Measurements from ENCODE around the gene CYP46A1. TPM values are rescaled to one million over a fixed set of nuclear protein-coding genes. Genes with fewer than 3 reads are reported as not detected.

The CYP46A1 gene
- 0.09 to 0.22 TPM (median 0.15 TPM) in 5 replicates for total RNA-seq (2022; extraction: Qiagen RNA extraction)

DNA sequence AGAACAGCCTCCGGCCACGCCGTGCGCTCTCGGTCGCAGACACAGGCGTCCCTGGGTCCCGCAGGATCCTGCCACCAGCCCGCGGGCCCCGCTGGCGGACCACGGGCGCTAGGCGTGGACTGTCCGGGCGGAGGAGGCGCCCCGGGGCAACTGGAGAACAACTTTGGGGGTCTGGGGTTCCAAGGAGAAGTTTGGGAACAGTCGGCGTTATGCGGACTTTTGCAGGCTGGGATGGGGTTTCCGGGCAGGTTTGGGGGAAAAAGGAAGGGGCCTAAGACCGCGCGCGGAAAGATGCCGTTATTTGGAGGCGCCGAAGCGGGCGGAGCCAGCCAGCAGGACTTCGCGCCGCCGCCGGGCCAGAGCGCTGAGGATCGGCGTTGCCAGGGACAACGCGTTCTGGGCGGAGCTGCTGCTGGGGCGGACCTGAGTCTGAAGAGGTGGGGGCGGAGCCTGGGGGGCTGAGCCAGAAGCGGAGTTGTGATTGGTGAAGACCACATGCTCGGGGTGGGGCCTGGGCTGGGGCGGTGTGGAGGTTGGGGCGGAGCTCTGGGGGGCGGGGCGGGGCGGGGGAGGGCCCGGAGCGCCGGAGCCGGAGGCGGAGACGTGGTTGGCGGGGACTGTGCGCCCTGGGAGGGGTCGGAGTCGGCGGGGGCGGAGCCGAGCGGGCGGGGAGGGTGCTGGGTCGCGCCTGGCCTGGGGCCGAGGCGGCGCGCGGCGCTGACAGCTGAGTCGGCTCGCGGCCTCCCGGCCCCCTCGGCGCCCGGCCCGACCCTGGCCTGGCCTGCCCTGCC is at the start of gene CYP46A1:
Gene CYP46A1 (plus strand): TSS at position 680 of the 791 bp plus-strand sequence. CDS start 120 bp downstream, outside the sequence.

DNA sequence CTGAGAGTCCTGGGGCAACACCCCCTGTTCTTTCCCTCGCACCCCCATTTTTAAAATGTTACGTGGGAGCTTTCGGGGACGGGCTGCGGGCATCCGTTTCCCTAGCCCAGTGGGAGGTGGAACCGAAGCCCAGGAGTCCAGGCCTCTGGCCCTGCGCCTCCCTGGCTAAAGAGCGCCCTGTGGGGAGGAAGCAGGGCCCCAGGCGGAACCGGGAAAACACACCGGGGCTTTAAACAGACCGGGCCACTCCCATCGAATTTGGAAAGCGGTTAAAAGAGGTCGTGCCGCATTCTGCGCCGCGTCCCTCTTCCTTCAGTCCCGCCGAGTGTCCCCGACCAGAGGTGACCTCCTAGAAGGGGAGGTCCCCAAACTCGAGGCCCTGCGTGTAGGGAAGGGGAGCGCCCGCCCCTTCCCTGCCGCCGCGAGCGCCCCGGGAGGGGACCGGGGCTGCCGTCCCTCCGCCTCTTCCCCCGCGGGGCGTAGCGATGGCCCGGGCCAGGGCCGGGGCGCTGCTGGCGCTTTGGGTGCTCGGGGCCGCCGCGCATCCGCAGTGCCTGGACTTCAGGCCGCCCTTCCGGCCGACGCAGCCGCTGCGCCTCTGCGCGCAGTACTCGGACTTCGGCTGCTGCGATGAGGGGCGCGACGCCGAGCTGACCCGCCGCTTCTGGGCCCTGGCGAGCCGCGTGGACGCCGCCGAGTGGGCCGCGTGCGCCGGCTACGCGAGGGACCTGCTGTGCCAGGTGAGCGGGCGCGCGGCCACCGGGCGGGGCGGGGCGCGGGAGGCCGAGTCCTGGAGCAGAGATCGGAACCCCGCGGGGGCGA is 39.2 kb upstream of the CYP46A1 start, which contains the start of gene HHIPL1:
Gene HHIPL1 (plus strand): TSS at position 407 of the 822 bp plus-strand sequence. CDS start 79 bp downstream, at position 486.

Other genes starting within 250 kb of the CYP46A1 start
- gene SETD3, start 203.4 kb upstream of the CYP46A1 start, total RNA-seq (2022; extraction: Qiagen RNA extraction) = 43.7 to 56.4 TPM (median 48.1 TPM) in 5 replicates
- 44.7 to 62.2 TPM (median 45.6 TPM) in 5 replicates for gene CCNK, start 202.9 kb upstream of the CYP46A1 start, total RNA-seq (2022; extraction: Qiagen RNA extraction)
- gene CCDC85C, start 80.1 kb upstream of the CYP46A1 start, total RNA-seq (2022; extraction: Qiagen RNA extraction) = 31.6 to 42.6 TPM (median 39.9 TPM) in 5 replicates
- 0.14 to 0.34 TPM (median 0.22 TPM) in 5 replicates for gene HHIPL1, start 39.2 kb upstream of the CYP46A1 start, total RNA-seq (2022; extraction: Qiagen RNA extraction)
- gene EML1, start 109.1 kb downstream of the CYP46A1 start, total RNA-seq (2022; extraction: Qiagen RNA extraction) = 38.0 to 44.9 TPM (median 43.2 TPM) in 5 replicates